ENCODE data around the gene JAM3.

DNA sequence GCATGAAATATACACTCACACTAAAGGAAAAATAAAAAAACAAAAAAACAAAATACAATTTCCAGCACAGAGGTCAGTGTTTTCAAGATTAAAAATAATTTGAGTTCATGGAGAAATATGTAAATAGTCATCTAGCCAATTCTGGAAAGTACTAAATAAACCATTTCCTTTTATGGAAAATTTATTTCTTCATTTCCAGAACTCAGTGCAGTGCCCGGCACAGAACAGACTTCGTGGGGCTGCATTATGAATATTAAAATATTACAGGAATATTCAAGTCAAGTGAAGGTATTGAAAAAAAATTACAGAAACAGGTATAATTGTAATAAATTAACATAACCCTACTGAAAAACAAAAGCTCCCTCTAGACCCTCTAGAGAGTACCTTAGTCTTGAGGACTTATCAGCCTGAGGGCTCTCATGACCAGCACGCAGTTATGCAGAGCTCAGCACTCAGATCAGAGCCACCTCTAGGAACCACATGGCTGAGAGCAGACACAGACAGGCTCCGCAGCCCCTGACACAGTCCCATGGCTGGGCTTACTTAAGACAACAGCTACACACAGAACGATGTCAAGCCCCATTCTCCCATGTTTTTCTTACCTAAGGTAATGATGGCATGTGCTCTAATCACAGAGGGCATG, 109.3 kb downstream of the JAM3 start:
- TF ChIP-seq EZH2 (IDR thresholded peaks at IDR 0.05) (no peak), POLR2AphosphoS5 (IDR thresholded peaks at IDR 0.05; ENCODE audit: borderline replicate concordance, low read depth, low read length) (no peak)

Measured in SK-N-MC (cell line).